HG02943 (cell line): ENCODE measurements around the gene TEKT4.
"Not testable (repeated sequence)": the region's sequence is repeated elsewhere in the genome, so short reads cannot be mapped to it uniquely, and the experiment has no call there.

Experiments used
- ATAC-seq: cut with Tn5 transposase; IDR thresholded peaks from one replicate; pipeline ENCODE4 v1.9.1; 2021; ENCODE audit warnings: mild to moderate bottlenecking, low read depth, moderate library complexity; ENCODE audit not compliant: unreplicated experiment

Gene TEKT4

GRCh38 chr2:94875064-94875819 lies 4.0 kb downstream of the TEKT4 start:
- no peak for ATAC-seq

GRCh38 chr2:94875820-94876522 lies 4.7 kb downstream of the TEKT4 start:
- ATAC-seq = no peak

- no peak for ATAC-seq
Measured at GRCh38 chr2:94876523-94876863, 5.3 kb downstream of the TEKT4 start.

GRCh38 chr2:94877129-94877528 lies 5.9 kb downstream of the TEKT4 start:
- ATAC-seq = no peak

- not testable (repeated sequence) for ATAC-seq
Measured at GRCh38 chr2:94878575-94878974, 7.3 kb downstream of the TEKT4 start.

- no peak for ATAC-seq
Measured at GRCh38 chr2:94879314-94879981, 8.2 kb downstream of the TEKT4 start.

- ATAC-seq = no peak
Measured at GRCh38 chr2:94879982-94880377, 8.8 kb downstream of the TEKT4 start.

- ATAC-seq = no peak
Measured at GRCh38 chr2:94880507-94880906, 9.3 kb downstream of the TEKT4 start.

GRCh38 chr2:94881070-94881469 lies 9.8 kb downstream of the TEKT4 start:
- ATAC-seq = no peak

GRCh38 chr2:94890234-94890633 lies 19.0 kb downstream of the TEKT4 start:
- ATAC-seq = no peak

- not testable (repeated sequence) for ATAC-seq
Measured at GRCh38 chr2:94895273-94895672, 24.0 kb downstream of the TEKT4 start.

GRCh38 chr2:94906976-94907375 lies 35.7 kb downstream of the TEKT4 start:
- ATAC-seq = not testable (repeated sequence)

- ATAC-seq = no peak
Measured at GRCh38 chr2:94923196-94923595, 52.0 kb downstream of the TEKT4 start.

GRCh38 chr2:94924999-94925398 lies 53.8 kb downstream of the TEKT4 start:
- ATAC-seq = not testable (repeated sequence)
